DMS114 treated with DMSO at 0.1 percent for 48 hours (cell line): ENCODE data around the gene NEMF.
"Not testable (repeated sequence)": the region's sequence is repeated elsewhere in the genome, so short reads cannot be mapped to it uniquely, and the experiment has no call there.

ENCODE experiments used
- DNase-seq: peaks from one replicate; lab custom pipeline; 2025; ENCODE audit not compliant: unreplicated experiment; lab: John Stamatoyannopoulos, UW

Gene NEMF

DNA sequence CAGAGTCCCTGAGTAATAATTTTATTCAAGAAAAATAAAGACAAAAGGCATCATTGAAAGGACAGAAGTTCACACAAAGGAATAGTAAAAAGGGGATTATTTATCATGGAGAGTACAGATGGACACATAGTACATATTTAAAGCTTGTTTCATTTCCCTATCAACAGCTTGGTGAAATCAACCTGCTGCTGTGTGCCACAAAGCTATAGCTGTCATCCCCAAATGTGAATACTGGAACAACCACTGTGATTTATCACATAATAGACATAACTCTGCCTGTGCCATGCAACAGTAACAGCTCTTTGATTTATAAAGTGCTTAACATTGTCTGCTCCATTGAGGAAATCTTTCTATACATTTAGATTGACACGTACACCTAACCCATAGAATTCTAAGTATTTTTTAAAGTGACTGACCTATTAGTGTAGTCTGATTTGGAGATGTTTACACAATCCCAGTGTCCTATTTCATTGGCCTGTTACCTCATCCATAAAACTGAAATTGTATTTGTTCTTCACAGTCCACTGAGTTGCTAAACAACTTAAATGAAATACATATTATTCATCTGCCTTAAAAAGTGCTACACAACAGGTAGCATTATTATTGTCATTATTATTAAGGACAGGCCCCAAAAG, 3.3 kb downstream of the NEMF start:
- no peak for DNase-seq

- no peak for DNase-seq
Measured at GRCh38 chr14:49828640-49829039, 23.9 kb downstream of the NEMF start.

DNA sequence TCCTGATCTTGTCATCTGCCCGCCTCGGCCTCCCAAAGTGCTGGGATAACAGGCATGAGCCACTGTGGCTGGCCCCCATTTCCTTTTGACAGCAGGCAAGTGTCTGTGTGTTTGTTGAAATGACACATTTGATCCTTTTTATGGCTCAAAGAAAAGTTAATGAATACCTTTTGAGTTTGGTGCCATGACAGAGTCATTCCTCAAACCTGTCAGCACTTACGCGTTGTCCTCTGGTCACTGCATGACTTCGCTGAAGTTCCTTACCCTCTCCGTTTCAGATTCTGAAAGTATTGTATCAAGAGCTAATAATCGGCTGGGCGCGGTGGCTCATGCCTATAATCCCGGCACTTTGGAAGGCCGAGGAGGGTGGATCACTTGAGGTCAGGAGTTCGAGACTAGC, 32.4 kb downstream of the NEMF start:
- no peak for DNase-seq

GRCh38 chr14:49816844-49817243, 35.7 kb downstream of the NEMF start:
- no peak for DNase-seq

DNA sequence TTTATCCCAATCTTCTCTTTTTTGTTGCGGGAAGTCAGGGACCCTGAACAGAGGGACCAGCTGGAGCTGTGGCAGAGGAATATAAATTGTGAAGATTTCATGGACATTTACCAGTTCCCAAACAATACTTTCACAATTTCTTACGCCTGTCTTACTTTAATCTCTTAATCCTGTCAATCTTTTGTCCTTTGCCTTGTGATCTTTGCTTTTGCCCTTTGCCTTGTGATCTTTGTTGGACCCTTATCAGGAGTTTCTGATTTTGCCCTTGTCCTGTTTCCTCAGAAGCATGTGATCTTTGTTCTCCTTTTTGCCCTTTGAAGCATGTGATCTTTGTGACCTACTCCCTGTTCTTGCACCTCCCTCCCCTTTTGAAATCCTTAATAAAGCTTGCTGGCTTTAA, 36.5 kb downstream of the NEMF start:
- DNase-seq, result not testable (repeated sequence)

GRCh38 chr14:49808780-49809179, 43.8 kb downstream of the NEMF start:
- DNase-seq, result no peak

GRCh38 chr14:49796025-49796424, 56.6 kb downstream of the NEMF start:
- DNase-seq, result no peak

- no peak for DNase-seq
Measured at GRCh38 chr14:49792618-49793017, 60.0 kb downstream of the NEMF start.

DNA sequence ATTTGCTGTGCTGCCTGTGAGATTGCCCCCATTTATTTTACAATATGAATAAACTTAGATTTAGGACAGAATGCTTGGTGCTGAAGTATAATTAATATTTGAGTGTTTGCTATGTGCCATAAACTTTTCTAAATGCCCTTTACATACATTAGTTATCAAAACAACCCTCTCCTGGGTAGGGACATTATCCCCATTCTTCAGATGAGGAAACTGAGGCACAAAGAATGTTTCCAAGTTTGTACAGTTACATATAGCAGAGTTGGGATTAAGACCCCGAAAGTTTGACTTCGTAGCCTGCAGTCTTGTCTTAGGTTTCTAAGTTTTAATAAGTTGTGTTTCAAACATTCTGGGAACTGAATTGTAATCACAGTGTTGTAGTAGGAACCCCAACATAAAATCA, 66.3 kb downstream of the NEMF start:
- DNase-seq, result no peak

DNA sequence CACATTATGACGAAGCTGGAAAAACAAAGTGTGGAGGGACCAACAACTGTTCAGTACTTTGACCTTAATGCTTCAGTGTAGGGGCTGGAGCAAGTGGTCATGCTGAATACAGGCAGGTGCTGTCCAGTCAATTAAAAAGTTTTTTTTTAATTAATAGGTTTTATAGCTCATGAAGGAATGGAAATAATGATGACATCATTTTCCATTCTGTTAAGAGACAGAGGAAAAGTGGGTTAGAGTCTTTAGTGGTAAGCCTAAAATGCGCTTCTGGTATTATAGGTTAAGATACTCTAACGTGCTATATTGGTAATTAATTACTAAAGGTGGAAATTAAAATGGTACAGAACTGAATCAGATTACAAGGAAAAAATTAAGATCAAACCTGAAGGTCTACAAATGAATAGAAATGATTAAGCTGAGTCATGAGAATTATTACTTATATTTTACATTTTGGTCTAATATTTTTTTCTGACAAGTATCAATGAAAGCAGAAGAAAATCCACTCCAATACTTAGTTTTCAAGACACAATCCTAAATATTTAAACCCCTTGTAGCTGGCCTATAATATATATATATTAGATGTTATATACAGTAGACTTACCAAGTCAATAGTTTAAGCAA, 69.1 kb downstream of the NEMF start:
- DNase-seq, result no peak

- not testable (repeated sequence) for DNase-seq
Measured at GRCh38 chr14:49781040-49781439, 71.5 kb downstream of the NEMF start.

- no peak for DNase-seq
Measured at GRCh38 chr14:49778421-49778820, 74.2 kb downstream of the NEMF start.

GRCh38 chr14:49774106-49774505, 78.5 kb downstream of the NEMF start:
- no peak for DNase-seq

GRCh38 chr14:49771691-49772090, 80.9 kb downstream of the NEMF start:
- DNase-seq, result not testable (repeated sequence)

- no peak for DNase-seq
Measured at GRCh38 chr14:49770212-49770817, 82.3 kb downstream of the NEMF start.

GRCh38 chr14:49769581-49770211, 82.9 kb downstream of the NEMF start:
- no peak for DNase-seq

DNA sequence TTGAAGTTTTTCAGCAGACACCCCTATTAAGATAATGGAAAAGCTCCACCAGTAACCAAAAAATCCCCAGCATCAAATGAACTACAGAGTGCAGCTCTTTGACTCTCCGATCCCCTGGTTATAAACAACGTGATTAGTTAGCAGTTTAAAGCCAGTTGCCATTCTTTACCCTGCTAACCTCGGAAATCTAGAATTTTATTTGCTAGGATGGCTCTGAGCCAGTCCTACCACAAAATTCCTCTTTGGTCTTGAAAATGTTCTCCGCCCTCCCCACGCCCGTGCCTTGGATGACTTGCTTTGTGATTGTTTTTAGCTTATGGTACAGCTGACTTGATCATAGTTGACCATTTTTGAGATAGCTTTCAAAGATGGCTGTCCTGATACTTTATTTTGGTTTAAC, 83.4 kb downstream of the NEMF start:
- no peak for DNase-seq

DNA sequence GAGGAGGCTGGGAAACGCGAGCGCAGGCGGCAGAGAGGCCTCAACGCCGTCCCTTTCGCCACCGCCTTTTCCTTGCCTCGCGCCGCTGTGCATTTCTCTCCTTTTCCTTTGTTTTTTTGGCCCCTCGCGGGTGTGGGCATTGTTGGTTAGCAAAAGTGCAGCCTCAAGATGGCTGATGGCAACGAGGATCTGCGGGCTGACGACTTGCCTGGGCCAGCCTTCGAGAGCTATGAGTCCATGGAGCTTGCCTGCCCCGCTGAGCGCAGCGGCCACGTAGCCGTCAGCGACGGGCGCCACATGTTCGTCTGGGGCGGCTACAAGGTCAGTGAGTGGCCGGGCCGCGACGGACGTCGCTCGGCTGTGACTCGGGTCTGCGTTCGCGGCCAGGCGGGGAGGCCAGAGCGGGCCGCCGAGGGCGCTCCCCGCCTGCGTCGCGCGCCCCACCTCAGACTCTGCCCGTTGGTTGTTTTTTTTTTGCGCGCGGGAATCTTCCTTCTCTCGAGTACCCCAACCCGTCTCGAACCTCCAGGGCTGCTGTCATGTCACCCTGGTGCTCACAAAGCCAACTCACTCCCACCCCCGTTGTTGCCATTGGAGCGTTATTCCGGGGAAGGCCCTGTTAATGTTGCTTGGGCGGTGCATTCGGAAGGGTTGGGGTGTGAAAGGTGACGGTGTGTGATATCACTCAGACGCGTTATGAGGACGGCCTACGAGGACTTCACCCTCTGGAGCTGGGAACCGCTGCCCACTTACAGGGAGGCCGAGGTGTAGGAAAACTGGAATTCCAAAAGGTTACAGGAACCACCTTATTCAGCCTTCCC, 84.1 kb downstream of the NEMF start:
- DNase-seq, result peak; percentile 16

DNA sequence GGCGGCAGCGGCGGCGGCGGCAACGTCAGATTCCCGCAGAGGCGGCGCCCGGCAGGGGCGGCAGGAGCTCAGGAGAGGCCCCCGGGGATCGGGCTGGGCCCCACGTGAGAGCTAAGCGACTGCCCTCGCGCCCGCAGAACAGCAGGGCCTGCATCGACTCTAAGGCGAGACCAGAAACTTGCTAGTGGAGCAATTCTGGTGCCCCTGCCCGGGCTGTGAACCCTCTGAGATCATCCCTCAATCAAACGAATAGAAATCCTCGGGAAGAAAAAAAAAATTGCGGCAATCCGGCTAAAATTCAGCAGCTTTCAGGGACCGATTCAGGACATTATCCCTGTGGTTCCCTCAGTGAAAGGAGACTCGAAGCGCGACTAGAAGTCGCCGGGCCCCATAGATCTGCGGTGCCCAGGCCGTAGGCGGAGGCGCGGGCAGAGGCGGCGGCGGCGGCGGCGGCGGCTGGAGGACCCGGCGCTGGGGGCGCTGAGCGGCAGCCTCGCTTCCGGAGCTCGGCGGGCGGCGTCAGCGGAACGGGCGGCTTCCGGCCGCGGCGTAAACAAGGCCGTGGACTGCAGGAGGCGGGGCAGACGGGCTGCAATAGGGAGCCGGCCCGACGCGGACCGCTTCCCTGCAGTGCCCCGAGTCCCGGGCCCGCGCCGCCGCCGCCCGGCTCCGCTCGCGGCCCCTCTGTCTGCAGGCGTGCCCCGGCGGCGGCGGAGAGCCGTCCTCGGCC, 84.9 kb downstream of the NEMF start, which contains the start of gene KLHDC2:
KLHDC2 (plus strand) TSS at position 583 of the 730 bp plus-strand sequence. CDS start 316 bp downstream, outside the sequence.
- peak; percentile 50 for DNase-seq

DNA sequence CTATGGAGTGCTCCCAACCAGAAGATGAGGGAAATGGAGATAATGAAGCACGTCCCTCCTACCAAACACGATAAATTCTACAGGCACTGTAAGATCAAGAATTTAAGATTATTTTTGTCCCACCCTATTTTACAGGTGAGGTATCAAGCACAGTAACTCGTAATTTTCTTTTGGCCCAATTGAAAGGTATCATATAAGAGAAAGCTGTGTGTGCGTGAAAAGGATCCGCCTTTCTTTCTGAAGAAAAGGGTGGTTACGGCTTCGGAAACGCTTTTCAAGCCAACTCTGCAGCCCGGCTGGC, 85.4 kb downstream of the NEMF start:
- no peak for DNase-seq

DNA sequence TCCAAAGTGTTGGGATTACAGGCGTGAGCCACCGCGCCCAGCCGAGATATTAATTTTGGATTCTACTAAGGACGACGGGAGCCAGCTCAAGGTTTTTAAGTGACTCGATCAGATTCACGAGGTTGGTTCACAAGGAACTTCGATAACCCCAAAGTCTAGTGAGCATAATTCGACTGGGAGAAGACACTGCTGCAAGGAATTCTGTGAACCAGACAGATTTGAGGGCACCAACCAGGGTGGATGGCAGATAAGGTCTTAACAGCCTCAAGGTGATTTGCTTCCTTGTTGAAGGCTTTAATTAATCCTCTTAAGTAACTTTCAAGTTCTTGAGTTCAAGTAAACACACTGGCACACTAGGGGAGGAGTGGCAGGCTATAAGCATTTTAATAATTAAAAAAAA, 85.7 kb downstream of the NEMF start:
- no peak for DNase-seq
